ENCODE data around the gene MTAP. TPM values are rescaled to one million over a fixed set of nuclear protein-coding genes. Genes with fewer than 3 reads are reported as not detected.

MTAP gene
- total RNA-seq, 1 donor from 2014 or later = 73.4 TPM

GRCh38 chr9:21964925-21965385, 162.5 kb downstream of the MTAP start:
- Mint-ChIP-seq H3K27me3 (peaks cover 96% of the 10 kb centered on the region), H3K36me3 (peaks cover 2% of the 10 kb centered on the region), H3K4me3 (peak overlapping the region; percentile 81), H3K4me1 (ENCODE audit: unreplicated experiment) (peaks cover 5% of the 10 kb centered on the region), H3K27ac (peak overlapping the region; percentile 86), H3K9me3 (peaks cover 5% of the 10 kb centered on the region)
- no peak for DNase-seq (ENCODE audit: extremely low spot score, unreplicated experiment)
- TF ChIP-seq CTCF (conservative IDR thresholded peaks at IDR 0.05) = no peak

- Mint-ChIP-seq H3K4me3 (peak overlapping the region; percentile 81), H3K27ac (peak overlapping the region; percentile 86), H3K9me3 (peaks cover 5% of the 10 kb centered on the region), H3K4me1 (ENCODE audit: unreplicated experiment) (peaks cover 5% of the 10 kb centered on the region), H3K36me3 (peaks cover 3% of the 10 kb centered on the region), H3K27me3 (peaks cover 96% of the 10 kb centered on the region)
- peak; percentile 68 for TF ChIP-seq CTCF (conservative IDR thresholded peaks at IDR 0.05)
- DNase-seq (ENCODE audit: extremely low spot score, unreplicated experiment) = no peak
These were observed 163.0 kb downstream of the MTAP start for GRCh38 chr9:21965401-21965951.

- Mint-ChIP-seq H3K27me3 (peaks cover 98% of the 10 kb centered on the region), H3K4me1 (ENCODE audit: unreplicated experiment) (peaks cover 9% of the 10 kb centered on the region), H3K27ac (peak overlapping the region; percentile 86), H3K36me3 (peaks cover 3% of the 10 kb centered on the region), H3K4me3 (peak overlapping the region; percentile 81), H3K9me3 (peaks cover 5% of the 10 kb centered on the region)
- TF ChIP-seq CTCF (conservative IDR thresholded peaks at IDR 0.05) = no peak
- no peak for DNase-seq (ENCODE audit: extremely low spot score, unreplicated experiment)
These were observed 163.9 kb downstream of the MTAP start for GRCh38 chr9:21966140-21966851.

- no peak for DNase-seq (ENCODE audit: extremely low spot score, unreplicated experiment)
- Mint-ChIP-seq H3K4me3 (no peak overlapping the region), H3K27me3 (peaks cover 98% of the 10 kb centered on the region), H3K36me3 (peaks cover 3% of the 10 kb centered on the region), H3K9me3 (peaks cover 5% of the 10 kb centered on the region), H3K4me1 (ENCODE audit: unreplicated experiment) (peaks cover 10% of the 10 kb centered on the region), H3K27ac (no peak overlapping the region)
- no peak for TF ChIP-seq CTCF (conservative IDR thresholded peaks at IDR 0.05)
These were observed 164.7 kb downstream of the MTAP start for GRCh38 chr9:21967169-21967568.

- no peak for DNase-seq (ENCODE audit: extremely low spot score, unreplicated experiment)
- H3K27ac Mint-ChIP-seq = no peak overlapping the region
- H3K36me3 Mint-ChIP-seq = peaks cover 3% of the 10 kb centered on the region
- H3K27me3 Mint-ChIP-seq = peaks cover 99% of the 10 kb centered on the region
- TF ChIP-seq CTCF (conservative IDR thresholded peaks at IDR 0.05) = no peak
- H3K9me3 Mint-ChIP-seq = peaks cover 5% of the 10 kb centered on the region
- H3K4me1 Mint-ChIP-seq (ENCODE audit: unreplicated experiment) = peaks cover 10% of the 10 kb centered on the region
- no peak overlapping the region for H3K4me3 Mint-ChIP-seq
These were observed 165.3 kb downstream of the MTAP start for GRCh38 chr9:21967702-21968101.

Measured in type B pancreatic cell (in vitro differentiated cells).